ENCODE measurements around the gene CA14. TPM values are rescaled to one million over a fixed set of nuclear protein-coding genes. Genes with fewer than 3 reads are reported as not detected.
"Not testable (repeated sequence)": the region's sequence is repeated elsewhere in the genome, so short reads cannot be mapped to it uniquely, and the experiment has no call there.

Gene CA14
- total RNA-seq: not detected

DNA sequence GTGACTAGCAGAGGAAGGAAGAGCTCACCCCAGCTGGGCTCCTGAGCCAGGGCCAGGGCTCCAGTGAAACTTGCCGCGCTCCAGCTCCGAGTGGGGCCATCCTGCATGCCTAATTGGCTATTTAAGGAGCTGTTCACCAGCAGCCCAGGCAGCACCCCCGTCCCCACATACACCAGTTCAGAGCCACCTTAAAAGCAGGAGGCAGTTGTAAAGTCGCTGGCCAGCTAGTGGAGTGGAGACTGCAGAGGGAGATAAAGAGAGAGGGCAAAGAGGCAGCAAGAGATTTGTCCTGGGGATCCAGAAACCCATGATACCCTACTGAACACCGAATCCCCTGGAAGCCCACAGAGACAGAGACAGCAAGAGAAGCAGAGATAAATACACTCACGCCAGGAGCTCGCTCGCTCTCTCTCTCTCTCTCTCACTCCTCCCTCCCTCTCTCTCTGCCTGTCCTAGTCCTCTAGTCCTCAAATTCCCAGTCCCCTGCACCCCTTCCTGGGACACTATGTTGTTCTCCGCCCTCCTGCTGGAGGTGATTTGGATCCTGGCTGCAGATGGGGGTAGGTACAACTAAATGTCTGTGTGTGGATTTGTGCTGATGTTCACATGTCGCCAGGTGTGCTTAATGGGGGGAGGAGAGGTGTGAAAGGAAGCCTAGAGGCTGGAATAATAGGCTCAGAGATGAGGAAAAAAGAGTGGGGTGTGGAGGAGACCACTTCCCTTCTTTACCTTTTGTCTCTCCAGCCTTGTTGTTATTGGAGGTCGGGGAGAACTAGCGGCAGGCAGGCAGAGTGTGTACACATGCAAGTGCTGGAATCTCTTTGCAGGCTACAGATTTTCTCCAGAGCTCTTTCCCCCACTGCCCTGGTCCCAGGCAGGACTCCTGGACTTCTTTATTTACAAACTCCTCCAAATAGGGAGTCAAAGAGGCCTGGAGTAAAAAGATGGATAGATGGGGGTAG, at the start of gene CA14:
Gene CA14 (plus strand): TSS at position 151 of the 962 bp plus-strand sequence. CDS start 355 bp downstream, at position 506.
- ATAC-seq (ENCODE audit: low FRiP score) (no peak), DNase-seq (ENCODE audit: low spot score) (no peak)
- TF ChIP-seq, protein P1, sequence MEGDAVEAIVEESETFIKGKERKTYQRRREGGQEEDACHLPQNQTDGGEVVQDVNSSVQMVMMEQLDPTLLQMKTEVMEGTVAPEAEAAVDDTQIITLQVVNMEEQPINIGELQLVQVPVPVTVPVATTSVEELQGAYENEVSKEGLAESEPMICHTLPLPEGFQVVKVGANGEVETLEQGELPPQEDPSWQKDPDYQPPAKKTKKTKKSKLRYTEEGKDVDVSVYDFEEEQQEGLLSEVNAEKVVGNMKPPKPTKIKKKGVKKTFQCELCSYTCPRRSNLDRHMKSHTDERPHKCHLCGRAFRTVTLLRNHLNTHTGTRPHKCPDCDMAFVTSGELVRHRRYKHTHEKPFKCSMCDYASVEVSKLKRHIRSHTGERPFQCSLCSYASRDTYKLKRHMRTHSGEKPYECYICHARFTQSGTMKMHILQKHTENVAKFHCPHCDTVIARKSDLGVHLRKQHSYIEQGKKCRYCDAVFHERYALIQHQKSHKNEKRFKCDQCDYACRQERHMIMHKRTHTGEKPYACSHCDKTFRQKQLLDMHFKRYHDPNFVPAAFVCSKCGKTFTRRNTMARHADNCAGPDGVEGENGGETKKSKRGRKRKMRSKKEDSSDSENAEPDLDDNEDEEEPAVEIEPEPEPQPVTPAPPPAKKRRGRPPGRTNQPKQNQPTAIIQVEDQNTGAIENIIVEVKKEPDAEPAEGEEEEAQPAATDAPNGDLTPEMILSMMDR (IDR thresholded peaks at IDR 0.05): no peak

GRCh38 chr1:150208460-150208859, 49.1 kb upstream of the CA14 start:
- DNase-seq (ENCODE audit: low spot score); ATAC-seq (ENCODE audit: low FRiP score): not testable (repeated sequence)

- no peak for DNase-seq (ENCODE audit: low spot score)
- TF ChIP-seq, protein P1 (IDR thresholded peaks at IDR 0.05): no peak
- no peak for ATAC-seq (ENCODE audit: low FRiP score)
Observed at GRCh38 chr1:150210091-150210490, 47.5 kb upstream of the CA14 start.

- TF ChIP-seq, protein P1 (IDR thresholded peaks at IDR 0.05): no peak
- ATAC-seq (ENCODE audit: low FRiP score) (no peak), DNase-seq (ENCODE audit: low spot score) (no peak)
Observed at GRCh38 chr1:150210706-150211105, 46.9 kb upstream of the CA14 start.

DNA sequence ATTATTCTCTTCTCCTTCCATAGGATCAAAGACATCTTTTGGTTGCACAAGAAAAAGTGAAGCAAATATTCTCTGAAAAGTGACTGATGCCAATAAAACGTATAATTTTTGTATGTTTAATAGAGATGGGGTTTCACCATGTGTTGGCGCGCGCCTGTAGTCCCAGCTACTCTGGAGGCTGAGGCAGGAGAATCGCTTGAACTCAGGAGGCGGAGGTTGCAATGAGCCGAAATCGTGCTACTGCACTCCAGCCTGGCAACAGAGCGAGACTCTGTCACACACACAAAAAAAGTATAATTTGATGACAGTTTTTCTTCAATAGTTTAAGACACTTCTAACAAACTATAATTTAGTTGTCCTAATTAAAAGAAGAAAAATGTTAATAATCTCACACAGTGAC, 45.5 kb upstream of the CA14 start:
- ATAC-seq (ENCODE audit: low FRiP score) (no peak), DNase-seq (ENCODE audit: low spot score) (no peak)
- TF ChIP-seq, protein P1 (IDR thresholded peaks at IDR 0.05): no peak

- ATAC-seq (ENCODE audit: low FRiP score) (peak; percentile 99), DNase-seq (ENCODE audit: low spot score) (peak; percentile 75)
- TF ChIP-seq, protein P1 (IDR thresholded peaks at IDR 0.05): no peak
Observed at GRCh38 chr1:150213170-150214098, 44.1 kb upstream of the CA14 start.

- ATAC-seq (ENCODE audit: low FRiP score); DNase-seq (ENCODE audit: low spot score): not testable (repeated sequence)
Observed at GRCh38 chr1:150214099-150214756, 43.3 kb upstream of the CA14 start.

DNA sequence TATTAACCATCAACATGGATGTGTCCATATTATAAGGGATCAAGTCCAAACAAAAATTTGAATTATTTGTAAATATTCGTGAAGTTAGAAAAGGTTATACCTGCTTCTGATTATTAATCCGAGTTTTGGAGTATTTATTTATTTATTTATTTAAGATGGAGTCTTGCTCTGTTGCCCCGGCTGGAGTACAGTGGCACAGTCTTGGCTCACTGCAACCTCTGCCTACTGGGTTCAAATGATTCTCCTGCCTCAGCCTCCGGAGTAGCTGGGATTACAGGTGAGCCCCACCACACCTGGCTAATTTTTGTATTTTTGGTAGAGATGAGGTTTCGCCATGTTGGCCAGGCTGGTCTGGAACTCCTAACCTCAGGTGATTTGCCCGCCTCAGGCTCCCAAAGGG, 41.7 kb upstream of the CA14 start:
- DNase-seq (ENCODE audit: low spot score): not testable (repeated sequence)

More for the DNA sequence above, 41.7 kb upstream of the CA14 start:
- ATAC-seq (ENCODE audit: low FRiP score): not testable (repeated sequence)
